GM12878 (cell line): Measurements from ENCODE around the gene TOP3A. TPM values are rescaled to one million over a fixed set of nuclear protein-coding genes. Genes with fewer than 3 reads are reported as not detected.

Experiments
- ATAC-seq: fragments of 200-7000 bp; cut with Tn5 transposase; 3 replicates; pipeline ENCODE4 v1.9.1; 2020; ENCODE audit warnings: mild to moderate bottlenecking, moderate library complexity
- BruUV-seq: library from RNA; stranded (reverse); fragments of 400-500 nt; replicated peaks from 2 replicates; lab custom pipeline; 2021; lab: Mats Ljungman, UMichigan
- CTCF ChIA-PET: fragments of 300-600 bp; sonication (Branson Sonifier 250); formaldehyde crosslinking; extraction: SDS; loops from one replicate; lab custom pipeline; 2021; ENCODE audit warnings: inconsistent platforms; lab: Yijun Ruan, JAX
- POLR2A ChIA-PET: fragments of 350-600 bp; formaldehyde crosslinking; extraction: SDS; loops from one replicate; lab custom pipeline; 2021; ENCODE audit warnings: inconsistent platforms; lab: Charles Lee
- RAD21 ChIA-PET: fragments of 300-600 bp; sonication (Branson Sonifier 250); formaldehyde crosslinking; loops from one replicate; lab custom pipeline; 2023; ENCODE audit warnings: antibody characterized with exemption; ENCODE audit not compliant: unreplicated experiment; lab: Charles Lee
- SMC1A ChIA-PET: fragments of 300-600 bp; sonication (Branson Sonifier 250); formaldehyde crosslinking; loops from one replicate; lab custom pipeline; 2023; ENCODE audit not compliant: unreplicated experiment, uncharacterized antibody; lab: Charles Lee
- DNase-seq: peaks from one replicate; pipeline ENCODE4 v3.0.0-alpha.2; 2011; ENCODE audit warnings: low read depth, low spot score
- FAIRE-seq: peaks from 3 replicates; lab custom pipeline; 2011; peaks lifted over from hg19 to GRCh38; lab: Jason Lieb, UNC
- H2AFZ ChIP-seq: 2 replicates; pipeline ENCODE4 v1.6.0; 2011; ENCODE audit warnings: low read depth, low read length, control low read depth; ENCODE audit not compliant: control insufficient read depth
- H3K27ac ChIP-seq: 2 replicates; pipeline ENCODE4 v1.5.1; 2011; ENCODE audit warnings: control low read depth; ENCODE audit not compliant: control insufficient read depth, insufficient read depth
- H3K27me3 ChIP-seq, 2 experiments: replicated peaks in 1 of 2; 2 replicates each; pipeline versions ENCODE4 v1.6.0 to v1.6.1; 2011; ENCODE audit warnings: low read length in 1 of 2; ENCODE audit not compliant: control insufficient read depth in 2 of 2, insufficient read depth in 2 of 2
- H3K36me3 ChIP-seq, 2 experiments: 2 replicates each; pipeline ENCODE4 v1.5.1; 2011; ENCODE audit warnings: low read length in 1 of 2; ENCODE audit not compliant: control insufficient read depth in 2 of 2, insufficient read depth in 2 of 2
- H3K4me1 ChIP-seq: 2 replicates; pipeline ENCODE4 v1.6.1; 2011; ENCODE audit warnings: mild to moderate bottlenecking, low read length, moderate library complexity, mixed read lengths; ENCODE audit not compliant: control insufficient read depth, insufficient read depth
- H3K4me2 ChIP-seq: 2 replicates; pipeline ENCODE4 v1.6.0; 2011; ENCODE audit warnings: control low read depth; ENCODE audit not compliant: control insufficient read depth, insufficient read depth
- H3K4me3 ChIP-seq: fragments of 200-600 bp; sonication (generic); 2 replicates; pipeline ENCODE4 v1.5.1; 2016
- H3K79me2 ChIP-seq: 2 replicates; pipeline ENCODE4 v1.6.0; 2011; ENCODE audit warnings: low read length; ENCODE audit not compliant: control insufficient read depth, insufficient read depth
- H3K9ac ChIP-seq: 2 replicates; pipeline ENCODE4 v1.8.0; 2011; ENCODE audit warnings: low read length, control low read depth, mixed read lengths; ENCODE audit not compliant: control insufficient read depth, insufficient read depth
- H3K9me3 ChIP-seq: replicated peaks from 3 replicates; pipeline ENCODE4 v1.5.1; 2011; ENCODE audit warnings: mild to moderate bottlenecking, low read length; ENCODE audit not compliant: control insufficient read depth, insufficient read depth
- H4K20me1 ChIP-seq: 2 replicates; pipeline ENCODE4 v1.6.0; 2011; ENCODE audit not compliant: control insufficient read depth, insufficient read depth
- HSF1 ChIP-seq: fragments of 150-350 bp; IDR thresholded peaks from 2 replicates; pipeline ENCODE4 v1.6.1; 2014; ENCODE audit warnings: mild to moderate bottlenecking, low read depth, low read length
- NFYB ChIP-seq: IDR thresholded peaks from 2 replicates; pipeline ENCODE4 v1.6.1; 2011; ENCODE audit warnings: low read depth, mild to moderate bottlenecking, low read length, improper control_type of control experiment, moderate library complexity; ENCODE audit not compliant: insufficient read depth
- NR2F1 ChIP-seq: fragments of 450-650 bp; conservative IDR thresholded peaks from 2 replicates; pipeline ENCODE4 v1.6.1; 2017; ENCODE audit warnings: mild to moderate bottlenecking
- POLR2A ChIP-seq: IDR thresholded peaks from 2 replicates; pipeline ENCODE4 v1.6.1; 2011; ENCODE audit warnings: low read depth, mild to moderate bottlenecking, low read length
- SUZ12 ChIP-seq: fragments of 200-600 bp; sonication (generic); IDR thresholded peaks from one replicate; pipeline ENCODE4 v1.6.1; 2018; ENCODE audit warnings: antibody characterized with exemption, mild to moderate bottlenecking; ENCODE audit not compliant: unreplicated experiment
- TCF3 ChIP-seq: IDR thresholded peaks from 2 replicates; pipeline ENCODE4 v1.6.1; 2012; ENCODE audit warnings: low read depth, mild to moderate bottlenecking, low read length, borderline replicate concordance; ENCODE audit not compliant: insufficient read depth
- WGBS: methylation state at CpG from one replicate; pipeline ENCODE4 v1.1.6; 2016; ENCODE audit warnings: low lambda C conversion rate; ENCODE audit not compliant: insufficient replicate concordance, insufficient coverage; ENCODE audit errors: missing lambda C conversion rate; 5-methylcytosine and 5-hydroxymethylcytosine counted together
- in situ Hi-C: fragments of 300-500 bp; cut with MboI; formaldehyde crosslinking; loops from 9 replicates; pipeline ENCODE4 v1.14.3; 2018; ENCODE audit warnings: mixed read lengths
- intact Hi-C: fragments of 100-400 bp; cut with micrococcal nuclease; formaldehyde crosslinking; loops from one replicate; pipeline ENCODE4 v1.14.2; 2022; ENCODE audit not compliant: unreplicated experiment
- polyA plus RNA-seq, 11 experiments: library from polyadenylated mRNA; depleted of rRNA in 4 of 11; unstranded in 6 of 11; stranded (reverse) in 5 of 11; fragments of >200 nt; fragmentation: Nextera tagmentation in 4 of 11; fragmentation: Illumina TruSeq in 1 of 11; extraction: Ambion mirVana in 4 of 11; extraction: Trizol in 1 of 11; gene quantifications; 1 replicate in 1 of 11; 2 replicates in 10 of 11; pipeline versions ENCODE4 v1.2.1 to v1.2.3, GENCODE V29; 2011 to 2016; ENCODE audit warnings: inconsistent platforms in 2 of 11, missing spikeins in 2 of 11, low read depth in 1 of 11
- total RNA-seq, 4 experiments: library from RNA; depleted of rRNA in 3 of 4; stranded (reverse); fragments of >200 nt in 3 of 4; fragmentation: Illumina TruSeq in 1 of 4; extraction: Trizol in 1 of 4; gene quantifications; 2 replicates each; pipeline versions ENCODE4 v1.2.1 to v1.2.3, GENCODE V29; 2013 to 2021
- TF ChIP-seq, protein P1 (sequence below), 3 experiments: IDR thresholded peaks in 2 of 3; conservative IDR thresholded peaks in 1 of 3; 2 replicates each; pipeline ENCODE4 v1.5.1; 2011; ENCODE audit warnings: low read depth in 3 of 3, low read length in 3 of 3, mild to moderate bottlenecking in 3 of 3, control low read depth in 2 of 3, moderate library complexity in 2 of 3, inconsistent platforms in 1 of 3, mixed read lengths in 1 of 3; ENCODE audit not compliant: control insufficient read depth in 2 of 3, insufficient read depth in 1 of 3; ENCODE audit errors: extremely low read depth in 1 of 3

TOP3A gene
- total and polyA plus RNA-seq, 10 of the 15 experiments (the other 5 are each of a cell fraction or from before 2014, with no cell fraction given), result 4.2 to 51.9 (median 31.8) TPM

DNA sequence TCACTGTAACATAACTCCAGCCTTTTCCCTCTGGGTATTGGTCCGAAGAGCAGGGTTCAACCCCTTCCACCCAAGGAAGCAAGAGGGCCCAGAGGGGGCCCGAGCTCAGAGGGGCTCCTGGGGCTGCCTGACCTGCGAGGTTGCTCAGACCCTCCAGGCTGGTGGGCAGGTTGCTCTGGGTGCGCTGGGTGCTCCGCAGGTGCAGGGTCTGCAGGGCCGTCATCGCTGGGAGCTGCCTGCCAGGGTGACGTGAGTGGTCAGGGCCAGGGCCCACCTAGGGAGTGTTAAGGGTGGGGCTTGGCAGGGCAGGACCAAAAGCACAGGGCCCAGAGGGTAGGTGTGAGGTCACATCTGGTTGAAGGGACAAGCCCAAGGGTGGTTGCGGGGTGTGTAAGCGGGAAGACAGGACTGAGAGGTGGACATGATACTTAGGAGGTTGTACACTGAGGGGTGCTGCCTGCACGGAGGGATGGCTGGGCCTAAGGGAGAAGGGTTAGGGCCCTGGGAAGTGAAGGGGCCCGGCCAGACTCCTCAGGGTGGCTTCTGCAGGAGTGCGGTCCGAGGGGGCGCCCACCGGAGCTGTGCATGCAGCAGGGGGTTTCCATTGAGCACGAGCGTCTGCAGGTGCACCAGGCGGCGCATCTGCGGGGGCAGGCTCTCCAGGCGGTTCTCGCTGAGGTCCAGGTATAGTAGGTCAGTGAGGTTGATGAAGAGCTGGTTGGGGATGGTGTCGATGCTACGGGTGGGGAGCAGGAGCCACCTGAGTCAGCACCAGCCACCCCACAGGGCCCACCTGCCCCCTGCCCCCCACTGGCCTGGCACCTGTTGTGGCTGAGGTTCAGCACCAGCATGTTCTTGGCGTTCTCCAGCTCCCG lies 60.6 kb downstream of the TOP3A start:
- no peaks in the 10 kb centered on the region for H3K27me3 ChIP-seq
- no peak overlapping the region for H3K9ac ChIP-seq
- H3K27ac ChIP-seq, result no peak overlapping the region
- ATAC-seq (no peak), FAIRE-seq (no peak), DNase-seq (no peak)
- no peak overlapping the region for H2AFZ ChIP-seq
- ChIA-PET SMC1A (no interaction called here), CTCF (no interaction called here), RAD21 (no interaction called here), POLR2A (no interaction called here)
- peaks cover 14% of the 10 kb centered on the region for H3K79me2 ChIP-seq
- no peak overlapping the region for H3K4me3 ChIP-seq
- H3K36me3 ChIP-seq, result peaks cover 11 to 23% of the 10 kb centered on the region in 2 experiments
- no TSS peak for BruUV-seq
- H4K20me1 ChIP-seq, result no peaks in the 10 kb centered on the region
- H3K4me2 ChIP-seq, result no peak overlapping the region
- WGBS, result 97% methylated on average over 27 of the region's 27 CpGs
- intact Hi-C loops (no loop called here), in situ Hi-C loops (no loop called here)
- H3K9me3 ChIP-seq, result no peaks in the 10 kb centered on the region
- peaks cover 7% of the 10 kb centered on the region for H3K4me1 ChIP-seq
- no peak for TF ChIP-seq NR2F1
- TF ChIP-seq HSF1, result no peak
- TF ChIP-seq SUZ12, result no peak
- no peak for TF ChIP-seq POLR2A
- TF ChIP-seq NFYB, result no peak
- TF ChIP-seq, protein P1, sequence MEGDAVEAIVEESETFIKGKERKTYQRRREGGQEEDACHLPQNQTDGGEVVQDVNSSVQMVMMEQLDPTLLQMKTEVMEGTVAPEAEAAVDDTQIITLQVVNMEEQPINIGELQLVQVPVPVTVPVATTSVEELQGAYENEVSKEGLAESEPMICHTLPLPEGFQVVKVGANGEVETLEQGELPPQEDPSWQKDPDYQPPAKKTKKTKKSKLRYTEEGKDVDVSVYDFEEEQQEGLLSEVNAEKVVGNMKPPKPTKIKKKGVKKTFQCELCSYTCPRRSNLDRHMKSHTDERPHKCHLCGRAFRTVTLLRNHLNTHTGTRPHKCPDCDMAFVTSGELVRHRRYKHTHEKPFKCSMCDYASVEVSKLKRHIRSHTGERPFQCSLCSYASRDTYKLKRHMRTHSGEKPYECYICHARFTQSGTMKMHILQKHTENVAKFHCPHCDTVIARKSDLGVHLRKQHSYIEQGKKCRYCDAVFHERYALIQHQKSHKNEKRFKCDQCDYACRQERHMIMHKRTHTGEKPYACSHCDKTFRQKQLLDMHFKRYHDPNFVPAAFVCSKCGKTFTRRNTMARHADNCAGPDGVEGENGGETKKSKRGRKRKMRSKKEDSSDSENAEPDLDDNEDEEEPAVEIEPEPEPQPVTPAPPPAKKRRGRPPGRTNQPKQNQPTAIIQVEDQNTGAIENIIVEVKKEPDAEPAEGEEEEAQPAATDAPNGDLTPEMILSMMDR (IDR thresholded peaks at IDR 0.05 in 2 of 3, conservative IDR thresholded peaks at IDR 0.05 in 1 of 3; ENCODE audit: control insufficient read depth in 2 of 3, extremely low read depth in 1 of 3, insufficient read depth in 1 of 3, low read depth in 3 of 3, low read length in 3 of 3), result no peak
- TF ChIP-seq TCF3, result no peak
